ENCODE data around the gene GALNT7. TPM values are rescaled to one million over a fixed set of nuclear protein-coding genes. Genes with fewer than 3 reads are reported as not detected.

The GALNT7 gene
- total RNA-seq, 1 donor from 2014 or later = 33.1 TPM

- Mint-ChIP-seq H3K4me3 (ENCODE audit: low read depth) (no peak overlapping the region), H3K9me3 (no peaks in the 10 kb centered on the region), H3K27ac (no peak overlapping the region), H3K36me3 (ENCODE audit: low read depth) (peaks cover 2% of the 10 kb centered on the region), H3K4me1 (ENCODE audit: low read depth) (peaks cover under 1% of the 10 kb centered on the region), H3K27me3 (ENCODE audit: low read depth) (no peaks in the 10 kb centered on the region)
- intact Hi-C loops (cut with micrococcal nuclease) = no loop called here
- DNase-seq (ENCODE audit: low spot score) = no peak
Measured at GRCh38 chr4:173231916-173232315, 63.3 kb downstream of the GALNT7 start.

- Mint-ChIP-seq H3K4me3 (ENCODE audit: low read depth) (no peak overlapping the region), H3K9me3 (no peaks in the 10 kb centered on the region), H3K36me3 (ENCODE audit: low read depth) (peaks cover 2% of the 10 kb centered on the region), H3K27ac (no peak overlapping the region), H3K27me3 (ENCODE audit: low read depth) (no peaks in the 10 kb centered on the region), H3K4me1 (ENCODE audit: low read depth) (peaks cover 2% of the 10 kb centered on the region)
- intact Hi-C loops (cut with micrococcal nuclease) = no loop called here
- no peak for DNase-seq (ENCODE audit: low spot score)
Measured at GRCh38 chr4:173233857-173234256, 65.2 kb downstream of the GALNT7 start.

- Mint-ChIP-seq H3K4me3 (ENCODE audit: low read depth) (no peak overlapping the region), H3K4me1 (ENCODE audit: low read depth) (peaks cover 2% of the 10 kb centered on the region), H3K9me3 (no peaks in the 10 kb centered on the region), H3K27ac (no peak overlapping the region), H3K36me3 (ENCODE audit: low read depth) (peaks cover 2% of the 10 kb centered on the region), H3K27me3 (ENCODE audit: low read depth) (no peaks in the 10 kb centered on the region)
- intact Hi-C loops (cut with micrococcal nuclease) = no loop called here
- no peak for DNase-seq (ENCODE audit: low spot score)
Measured at GRCh38 chr4:173235050-173235449, 66.4 kb downstream of the GALNT7 start.

- no peak overlapping the region for H3K4me3 Mint-ChIP-seq (ENCODE audit: low read depth)
- peaks cover 2% of the 10 kb centered on the region for H3K4me1 Mint-ChIP-seq (ENCODE audit: low read depth)
- no peaks in the 10 kb centered on the region for H3K27me3 Mint-ChIP-seq (ENCODE audit: low read depth)
- H3K27ac Mint-ChIP-seq = no peak overlapping the region
- peaks cover 2% of the 10 kb centered on the region for H3K36me3 Mint-ChIP-seq (ENCODE audit: low read depth)
- H3K9me3 Mint-ChIP-seq = no peaks in the 10 kb centered on the region
- intact Hi-C loops (cut with micrococcal nuclease) = no loop called here
- no peak for DNase-seq (ENCODE audit: low spot score)
Measured at GRCh38 chr4:173236301-173236700, 67.7 kb downstream of the GALNT7 start.

GRCh38 chr4:173237152-173237551 is 68.5 kb downstream of the GALNT7 start:
- no peak overlapping the region for H3K27ac Mint-ChIP-seq
- no peak for DNase-seq (ENCODE audit: low spot score)
- no peak overlapping the region for H3K4me3 Mint-ChIP-seq (ENCODE audit: low read depth)
- H3K36me3 Mint-ChIP-seq (ENCODE audit: low read depth) = peaks cover 2% of the 10 kb centered on the region
- no peaks in the 10 kb centered on the region for H3K9me3 Mint-ChIP-seq
- H3K4me1 Mint-ChIP-seq (ENCODE audit: low read depth) = peaks cover 2% of the 10 kb centered on the region
- intact Hi-C loops (cut with micrococcal nuclease) = no loop called here
- H3K27me3 Mint-ChIP-seq (ENCODE audit: low read depth) = no peaks in the 10 kb centered on the region

- H3K4me1 Mint-ChIP-seq (ENCODE audit: low read depth) = peaks cover 5% of the 10 kb centered on the region
- DNase-seq (ENCODE audit: low spot score) = no peak
- peaks cover 2% of the 10 kb centered on the region for H3K36me3 Mint-ChIP-seq (ENCODE audit: low read depth)
- no peak overlapping the region for H3K4me3 Mint-ChIP-seq (ENCODE audit: low read depth)
- no peaks in the 10 kb centered on the region for H3K9me3 Mint-ChIP-seq
- H3K27ac Mint-ChIP-seq = no peak overlapping the region
- H3K27me3 Mint-ChIP-seq (ENCODE audit: low read depth) = no peaks in the 10 kb centered on the region
- intact Hi-C loops (cut with micrococcal nuclease) = no loop called here
Measured at GRCh38 chr4:173237762-173238161, 69.2 kb downstream of the GALNT7 start.

- peaks cover 18% of the 10 kb centered on the region for H3K4me1 Mint-ChIP-seq (ENCODE audit: low read depth)
- no peak overlapping the region for H3K27ac Mint-ChIP-seq
- no peaks in the 10 kb centered on the region for H3K27me3 Mint-ChIP-seq (ENCODE audit: low read depth)
- intact Hi-C loops (cut with micrococcal nuclease) = no loop called here
- no peaks in the 10 kb centered on the region for H3K9me3 Mint-ChIP-seq
- H3K4me3 Mint-ChIP-seq (ENCODE audit: low read depth) = no peak overlapping the region
- H3K36me3 Mint-ChIP-seq (ENCODE audit: low read depth) = peaks cover 2% of the 10 kb centered on the region
- no peak for DNase-seq (ENCODE audit: low spot score)
Measured at GRCh38 chr4:173240696-173241095, 72.1 kb downstream of the GALNT7 start.

- no peaks in the 10 kb centered on the region for H3K9me3 Mint-ChIP-seq
- H3K36me3 Mint-ChIP-seq (ENCODE audit: low read depth) = no peaks in the 10 kb centered on the region
- intact Hi-C loops (cut with micrococcal nuclease) = no loop called here
- no peak for DNase-seq (ENCODE audit: low spot score)
- no peaks in the 10 kb centered on the region for H3K27me3 Mint-ChIP-seq (ENCODE audit: low read depth)
- no peak overlapping the region for H3K4me3 Mint-ChIP-seq (ENCODE audit: low read depth)
- H3K27ac Mint-ChIP-seq = no peak overlapping the region
- peaks cover 17% of the 10 kb centered on the region for H3K4me1 Mint-ChIP-seq (ENCODE audit: low read depth)
Measured at GRCh38 chr4:173242466-173243250, 74.0 kb downstream of the GALNT7 start.

- no peak overlapping the region for H3K4me3 Mint-ChIP-seq (ENCODE audit: low read depth)
- intact Hi-C loops (cut with micrococcal nuclease) = no loop called here
- no peaks in the 10 kb centered on the region for H3K9me3 Mint-ChIP-seq
- H3K27ac Mint-ChIP-seq = no peak overlapping the region
- H3K36me3 Mint-ChIP-seq (ENCODE audit: low read depth) = no peaks in the 10 kb centered on the region
- no peaks in the 10 kb centered on the region for H3K27me3 Mint-ChIP-seq (ENCODE audit: low read depth)
- DNase-seq (ENCODE audit: low spot score) = no peak
- H3K4me1 Mint-ChIP-seq (ENCODE audit: low read depth) = peaks cover 17% of the 10 kb centered on the region
Measured at GRCh38 chr4:173243321-173243720, 74.7 kb downstream of the GALNT7 start.

- H3K36me3 Mint-ChIP-seq (ENCODE audit: low read depth) = no peaks in the 10 kb centered on the region
- intact Hi-C loops (cut with micrococcal nuclease) = no loop called here
- peaks cover 17% of the 10 kb centered on the region for H3K4me1 Mint-ChIP-seq (ENCODE audit: low read depth)
- no peak overlapping the region for H3K27ac Mint-ChIP-seq
- no peak for DNase-seq (ENCODE audit: low spot score)
- no peaks in the 10 kb centered on the region for H3K27me3 Mint-ChIP-seq (ENCODE audit: low read depth)
- no peak overlapping the region for H3K4me3 Mint-ChIP-seq (ENCODE audit: low read depth)
- H3K9me3 Mint-ChIP-seq = no peaks in the 10 kb centered on the region
Measured at GRCh38 chr4:173243917-173244658, 75.5 kb downstream of the GALNT7 start.

- intact Hi-C loops (cut with micrococcal nuclease) = no loop called here
Measured at GRCh38 chr4:173245952-173246351, 77.3 kb downstream of the GALNT7 start.

GRCh38 chr4:173246719-173247118 is 78.1 kb downstream of the GALNT7 start:
- H3K4me1 Mint-ChIP-seq (ENCODE audit: low read depth) = peaks cover 21% of the 10 kb centered on the region
- H3K36me3 Mint-ChIP-seq (ENCODE audit: low read depth) = no peaks in the 10 kb centered on the region
- intact Hi-C loops (cut with micrococcal nuclease) = no loop called here
- DNase-seq (ENCODE audit: low spot score) = no peak
- H3K4me3 Mint-ChIP-seq (ENCODE audit: low read depth) = no peak overlapping the region
- H3K27me3 Mint-ChIP-seq (ENCODE audit: low read depth) = no peaks in the 10 kb centered on the region
- no peak overlapping the region for H3K27ac Mint-ChIP-seq
- H3K9me3 Mint-ChIP-seq = no peaks in the 10 kb centered on the region

More at GRCh38 chr4:173245952-173246351, 77.3 kb downstream of the GALNT7 start:
- no peak for DNase-seq (ENCODE audit: low spot score)
- H3K27ac Mint-ChIP-seq = no peak overlapping the region
- peaks cover 17% of the 10 kb centered on the region for H3K4me1 Mint-ChIP-seq (ENCODE audit: low read depth)
- no peaks in the 10 kb centered on the region for H3K36me3 Mint-ChIP-seq (ENCODE audit: low read depth)
- H3K9me3 Mint-ChIP-seq = no peaks in the 10 kb centered on the region
- no peaks in the 10 kb centered on the region for H3K27me3 Mint-ChIP-seq (ENCODE audit: low read depth)
- H3K4me3 Mint-ChIP-seq (ENCODE audit: low read depth) = no peak overlapping the region

GRCh38 chr4:173247321-173247720 is 78.7 kb downstream of the GALNT7 start:
- no peak overlapping the region for H3K27ac Mint-ChIP-seq
- H3K27me3 Mint-ChIP-seq (ENCODE audit: low read depth) = no peaks in the 10 kb centered on the region
- no peaks in the 10 kb centered on the region for H3K36me3 Mint-ChIP-seq (ENCODE audit: low read depth)
- intact Hi-C loops (cut with micrococcal nuclease) = no loop called here
- H3K4me3 Mint-ChIP-seq (ENCODE audit: low read depth) = no peak overlapping the region
- peaks cover 21% of the 10 kb centered on the region for H3K4me1 Mint-ChIP-seq (ENCODE audit: low read depth)
- no peaks in the 10 kb centered on the region for H3K9me3 Mint-ChIP-seq
- no peak for DNase-seq (ENCODE audit: low spot score)

All from activated T-helper 2 cell treated with anti-CD3 and anti-CD28 coated beads, Interferon-gamma antibody, Interleukin-2, Interleukin-4, amounts not matched to agents 10 μg/mL and 5 μg/mL and 100 μg/mL, durations not matched to agents 14 hours and 24 hours and 36 hours (primary cell).